ENCODE results near the gene KANK2. TPM values are rescaled to one million over a fixed set of nuclear protein-coding genes. Genes with fewer than 3 reads are reported as not detected.
A peak's percentile ranks its signal among the peaks of the same experiment; 100 is the strongest.
"Not testable (repeated sequence)": the region's sequence is repeated elsewhere in the genome, so short reads cannot be mapped to it uniquely, and the experiment has no call there.

The KANK2 gene
- total and polyA plus RNA-seq, 8 donors, result 19.0 to 48.7 (median 28.7) TPM

GRCh38 chr19:11125994-11126685 lies 71.2 kb downstream of the KANK2 start:
- Histone ChIP-seq H3K4me3 (no peak overlapping the region), H3K36me3 (peaks cover 10 to 60% (median 15%) of the 10 kb centered on the region in 3 donors), H3K27ac (no peak overlapping the region), H3K4me1 (no peaks in the 10 kb centered on the region), H3K27me3 (no peaks in the 10 kb centered on the region), H3K9me3 (no peaks in the 10 kb centered on the region)
- FAIRE-seq, result no peak
- 56 to 62% methylated on average over 11 of the region's 11 CpGs for WGBS, 2 donors
- TF ChIP-seq CTCF (IDR thresholded peaks at IDR 0.05), result peak; percentile 49 to 77 (median 74)
- peak; percentile 63 to 89 (median 80) for DNase-seq
- intact Hi-C loops (cut with DNase I), result loop anchor here in 2 of 3 donors (5.0 to 10.0 kb wide), 2 partner anchors 94 to 191 kb away; no protein-coding TSS in a partner anchor
- ATAC-seq, result peak; percentile 57 to 83 (median 77)

- H3K36me3 ChIP-seq, result peaks cover 4 to 63% (median 17%) of the 10 kb centered on the region in 3 donors
- FAIRE-seq, DNase-seq, H3K27me3 ChIP-seq, H3K4me1 ChIP-seq, H3K9me3 ChIP-seq, ATAC-seq, H3K4me3 ChIP-seq, H3K27ac ChIP-seq: not testable (repeated sequence)
- 97% methylated on average over 4 of the region's 4 CpGs for WGBS, 2 donors
- intact Hi-C loops (cut with DNase I), result loop anchor here in 1 of 3 donors (10.0 kb wide), 1 partner anchor 189 kb away; no protein-coding TSS in a partner anchor
These were observed 73.2 kb downstream of the KANK2 start for GRCh38 chr19:11124157-11124556.

- Histone ChIP-seq H3K27ac (no peak overlapping the region), H3K36me3 (peaks cover 5 to 57% (median 14%) of the 10 kb centered on the region in 3 donors), H3K4me3 (no peak overlapping the region), H3K27me3 (no peaks in the 10 kb centered on the region), H3K9me3 (no peaks in the 10 kb centered on the region), H3K4me1 (no peaks in the 10 kb centered on the region)
- FAIRE-seq (no peak), DNase-seq (no peak), ATAC-seq (no peak)
- TF ChIP-seq CTCF (IDR thresholded peaks at IDR 0.05), result no peak
- WGBS, 2 donors, result 82 to 87% methylated on average over 13 of the region's 13 CpGs
- intact Hi-C loops (cut with DNase I), result loop anchor here in 1 of 3 donors (10.0 kb wide), 1 partner anchor 188 kb away; no protein-coding TSS in a partner anchor
These were observed 74.2 kb downstream of the KANK2 start for GRCh38 chr19:11123114-11123513.

- intact Hi-C loops (cut with DNase I), result loop anchor here in 1 of 3 donors (10.0 kb wide), 1 partner anchor 187 kb away; no protein-coding TSS in a partner anchor
- not testable (repeated sequence) for ATAC-seq, DNase-seq, H3K4me1 ChIP-seq, H3K4me3 ChIP-seq, H3K27me3 ChIP-seq, H3K27ac ChIP-seq, FAIRE-seq, H3K9me3 ChIP-seq
- H3K36me3 ChIP-seq, result peaks cover 10 to 61% (median 14%) of the 10 kb centered on the region in 3 donors
- WGBS, 2 donors, result 88 to 91% methylated on average over 13 to 14 of the region's 17 CpGs
These were observed 75.4 kb downstream of the KANK2 start for GRCh38 chr19:11121963-11122362.

GRCh38 chr19:11116507-11116906 lies 80.8 kb downstream of the KANK2 start:
- 95 to 96% methylated on average over 9 of the region's 9 CpGs for WGBS, 2 donors
- no peaks in the 10 kb centered on the region for H3K27me3 ChIP-seq

More at GRCh38 chr19:11116507-11116906, 80.8 kb downstream of the KANK2 start:
- Histone ChIP-seq H3K36me3 (peaks cover 17 to 75% (median 33%) of the 10 kb centered on the region in 3 donors), H3K9me3 (no peaks in the 10 kb centered on the region), H3K4me1 (no peaks in the 10 kb centered on the region), H3K4me3 (no peak overlapping the region), H3K27ac (no peak overlapping the region)
- no peak for DNase-seq
- ATAC-seq, result peak in 1 of 4 donors; percentile 17
- intact Hi-C loops (cut with DNase I), result no loop called here
- no peak for TF ChIP-seq CTCF (IDR thresholded peaks at IDR 0.05)
- FAIRE-seq, result no peak

Measured in pancreas (tissue), 10 donors.